Head of caudate nucleus (tissue), 42 donors: Measurements from ENCODE around the gene ACOT8.
"Not testable (repeated sequence)": the region's sequence is repeated elsewhere in the genome, so short reads cannot be mapped to it uniquely, and the experiment has no call there.

Experiments
- DNase-seq, 42 donors: peaks; one replicate each; pipeline versions ENCODE4 v3.0.0 to v3.0.0-alpha.2; 2020 to 2021; ENCODE audit warnings: mixed read lengths in 7 of 42
- intact Hi-C: fragments of 100-400 bp; cut with DNase I; formaldehyde crosslinking; loops from one replicate; pipeline ENCODE4 v1.15.0; 2022

ACOT8 gene

GRCh38 chr20:45857114-45857881, at the start of gene ACOT8, which contains the start of gene ZSWIM3:
Gene ACOT8, minus strand, starts transcription at chr20:45857392. Its CDS starts 77 bp downstream, at chr20:45857315.
Gene ZSWIM3, plus strand, starts transcription at chr20:45857614. Its CDS starts 212 bp downstream, at chr20:45857826.
- intact Hi-C loops: no loop called here
- DNase-seq: peak; percentile 79 to 100 (median 97)

- no peak for DNase-seq
- intact Hi-C loops: no loop called here
These were observed 48.4 kb upstream of the ACOT8 start for GRCh38 chr20:45905505-45906079.

GRCh38 chr20:45904583-45905504, 47.7 kb upstream of the ACOT8 start:
- intact Hi-C loops: no loop called here

DNA sequence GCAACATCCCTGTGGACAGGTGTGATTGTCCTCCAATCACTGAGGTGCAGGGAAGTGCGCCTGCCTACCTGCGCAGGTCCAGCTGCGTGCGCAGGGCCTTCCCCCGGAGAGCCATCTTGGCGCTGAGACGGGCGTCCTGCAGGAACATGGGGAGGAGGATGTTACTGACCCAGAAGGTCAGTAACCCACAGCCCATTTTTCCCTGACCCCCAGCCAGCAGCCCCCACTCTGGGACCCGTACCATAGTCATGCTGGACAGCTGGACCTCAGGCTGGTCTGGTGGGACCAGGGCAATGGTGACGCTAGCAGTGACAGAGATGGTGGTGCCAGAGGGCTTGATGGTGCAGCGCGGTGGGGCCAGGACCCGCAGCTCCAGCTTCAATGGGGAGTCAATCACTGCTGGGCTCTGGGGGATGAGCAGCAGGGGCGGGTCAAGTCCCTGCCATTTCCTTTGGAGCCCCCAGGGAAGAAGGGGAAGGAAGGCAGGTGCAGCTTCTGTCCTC, 45.1 kb upstream of the ACOT8 start:
- DNase-seq: no peak
- intact Hi-C loops: no loop called here

More at GRCh38 chr20:45904583-45905504, 47.7 kb upstream of the ACOT8 start:
- DNase-seq: no peak

DNA sequence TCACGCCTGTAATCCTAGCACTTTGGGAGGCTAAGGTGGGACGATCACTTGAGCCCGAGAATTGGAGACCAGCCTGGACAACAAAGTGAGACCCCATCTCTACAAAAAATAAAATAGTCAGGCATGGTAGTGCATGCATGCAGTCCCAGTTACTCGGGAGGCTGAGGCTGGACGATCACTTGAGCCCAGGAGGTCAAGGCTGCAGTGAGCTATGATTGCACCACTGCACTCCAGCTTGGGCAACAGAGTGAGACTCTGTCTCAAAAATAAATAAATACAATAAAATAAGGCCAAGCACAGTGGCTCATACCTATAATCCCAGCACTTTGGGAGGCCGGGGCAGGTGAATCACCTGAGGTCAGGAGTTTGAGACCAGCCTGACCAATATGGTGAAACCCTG, 44.1 kb upstream of the ACOT8 start:
- intact Hi-C loops, DNase-seq: not testable (repeated sequence)

DNA sequence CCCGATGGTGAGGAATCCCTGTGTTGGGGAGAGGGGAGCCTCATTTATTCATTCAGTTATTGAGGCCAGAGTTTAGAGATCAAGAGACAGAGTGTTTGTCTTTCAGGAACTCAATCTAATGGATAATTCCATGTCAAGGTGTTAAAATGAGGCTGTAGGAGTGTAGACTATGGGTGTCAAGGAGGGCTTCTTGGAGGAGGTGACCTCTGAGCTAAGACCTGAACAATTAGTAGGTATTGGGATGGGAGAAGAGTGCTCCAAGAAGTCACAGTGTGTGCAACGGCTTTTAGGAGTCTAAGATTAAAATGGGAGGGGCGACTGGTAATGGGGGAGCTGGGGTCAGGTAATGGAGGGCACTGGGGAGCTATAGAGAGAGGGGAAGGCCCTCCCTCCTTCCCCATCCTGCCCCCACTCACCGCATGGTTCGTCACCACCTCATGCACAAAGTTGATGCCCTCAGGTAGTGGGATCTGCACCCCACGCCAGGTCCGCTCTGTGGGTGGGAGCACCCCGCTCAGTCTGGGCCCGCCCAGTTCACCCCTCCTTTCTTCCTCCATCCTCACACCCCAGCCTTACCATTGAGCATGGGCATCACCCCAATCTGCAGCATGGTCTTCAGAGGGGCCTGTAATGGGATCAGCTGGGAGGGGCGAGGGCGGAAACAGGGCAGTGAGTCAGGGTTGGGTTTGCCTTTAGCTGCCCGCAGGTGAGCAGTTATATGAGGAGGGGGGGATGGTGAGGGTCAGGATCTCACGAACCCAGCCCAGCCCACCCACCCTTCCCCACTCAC, 42.0 kb upstream of the ACOT8 start:
- DNase-seq: no peak

GRCh38 chr20:45898285-45898684, 41.1 kb upstream of the ACOT8 start:
- no peak for DNase-seq
- intact Hi-C loops: no loop called here

More for the DNA sequence above, 42.0 kb upstream of the ACOT8 start:
- intact Hi-C loops: no loop called here

DNA sequence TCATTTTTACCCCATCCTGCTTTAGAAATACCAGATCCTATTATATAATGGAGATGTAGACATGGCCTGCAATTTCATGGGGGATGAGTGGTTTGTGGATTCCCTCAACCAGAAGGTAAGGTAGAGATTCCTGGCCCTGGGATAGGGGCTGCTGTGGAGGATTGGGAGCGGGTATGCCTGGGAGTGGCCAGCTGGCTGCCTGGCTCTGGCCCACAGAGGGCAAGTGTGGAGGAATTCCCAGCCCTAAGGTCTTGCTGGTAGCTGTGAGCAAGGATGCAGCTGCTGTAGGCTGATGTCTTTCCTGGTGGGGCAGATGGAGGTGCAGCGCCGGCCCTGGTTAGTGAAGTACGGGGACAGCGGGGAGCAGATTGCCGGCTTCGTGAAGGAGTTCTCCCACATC, 40.5 kb upstream of the ACOT8 start:
- intact Hi-C loops: no loop called here

GRCh38 chr20:45897289-45897688, 40.1 kb upstream of the ACOT8 start:
- intact Hi-C loops: no loop called here
- DNase-seq: no peak

More for the DNA sequence above, 40.5 kb upstream of the ACOT8 start:
- DNase-seq: no peak

GRCh38 chr20:45896641-45897161, 39.5 kb upstream of the ACOT8 start:
- DNase-seq: no peak
- intact Hi-C loops: no loop called here

GRCh38 chr20:45894797-45895196, 37.6 kb upstream of the ACOT8 start:
- DNase-seq: no peak
- intact Hi-C loops: no loop called here

- intact Hi-C loops: no loop called here
- no peak for DNase-seq
These were observed 36.6 kb upstream of the ACOT8 start for GRCh38 chr20:45893831-45894230.

DNA sequence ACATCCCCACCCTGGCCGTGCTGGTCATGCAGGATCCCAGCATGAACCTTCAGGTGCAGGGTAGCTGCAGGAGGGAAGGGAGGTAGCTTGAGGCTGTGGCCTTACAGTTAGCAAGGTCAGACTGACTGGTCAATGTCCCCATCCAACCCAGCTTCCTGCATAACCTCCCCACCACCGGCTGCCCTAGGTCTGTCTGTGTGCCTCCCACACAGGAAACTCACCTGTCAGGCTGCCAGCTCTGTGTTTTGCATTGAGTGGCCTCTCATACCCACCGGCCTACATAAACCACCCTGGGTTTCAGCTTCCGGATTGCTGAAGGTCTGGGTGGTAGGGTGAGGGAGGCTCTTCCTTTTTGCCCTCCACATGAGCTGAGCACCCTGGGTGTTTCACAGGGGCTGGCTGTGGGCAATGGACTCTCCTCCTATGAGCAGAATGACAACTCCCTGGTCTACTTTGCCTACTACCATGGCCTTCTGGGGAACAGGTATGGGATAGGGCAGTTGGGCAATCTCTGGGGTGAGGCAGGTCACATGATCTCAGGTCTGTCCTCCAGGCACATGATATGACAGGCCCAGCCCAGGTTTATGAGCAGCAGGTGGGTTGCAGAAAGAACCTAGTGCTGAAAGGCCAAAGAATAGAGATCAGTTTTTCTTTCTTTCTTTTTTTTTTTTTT, 35.8 kb upstream of the ACOT8 start:
- no peak for DNase-seq
- intact Hi-C loops: no loop called here

DNA sequence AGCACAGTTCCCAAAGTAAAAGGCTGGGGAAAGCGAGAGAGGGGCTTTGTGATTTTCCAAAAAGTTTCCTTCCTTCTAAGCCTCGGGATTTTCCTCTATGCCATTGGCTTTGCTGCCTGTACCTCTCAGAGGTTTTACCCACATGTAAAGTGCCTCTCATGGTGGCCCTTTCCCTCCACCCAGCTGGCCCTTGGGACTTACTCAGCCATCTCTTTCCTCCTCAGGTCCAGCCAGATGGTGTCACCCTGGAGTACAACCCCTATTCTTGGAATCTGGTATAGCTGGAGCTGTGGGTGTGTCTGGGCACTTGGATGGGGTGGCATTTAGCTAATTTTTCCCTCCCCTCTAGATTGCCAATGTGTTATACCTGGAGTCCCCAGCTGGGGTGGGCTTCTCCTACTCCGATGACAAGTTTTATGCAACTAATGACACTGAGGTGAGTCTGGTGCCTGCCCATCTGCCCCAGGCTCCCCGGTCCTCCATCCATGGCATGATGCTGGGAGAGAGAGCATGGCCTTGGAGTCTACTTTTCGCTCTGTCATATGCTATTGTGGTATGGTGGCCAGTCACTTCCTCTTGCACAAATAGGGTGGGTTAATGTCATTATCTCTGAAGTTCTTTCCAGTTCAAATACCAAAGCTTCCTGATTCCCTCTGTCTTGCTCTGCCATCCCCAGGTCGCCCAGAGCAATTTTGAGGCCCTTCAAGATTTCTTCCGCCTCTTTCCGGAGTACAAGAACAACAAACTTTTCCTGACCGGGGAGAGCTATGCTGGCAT, 35.0 kb upstream of the ACOT8 start:
- DNase-seq: peak in 10 of 42 donors; percentile 12 to 63 (median 32)
- intact Hi-C loops: no loop called here

GRCh38 chr20:45890985-45891983, 34.1 kb upstream of the ACOT8 start, which contains the start of the genes CTSA and NEURL2:
Gene CTSA, plus strand, starts transcription at chr20:45891335. Its CDS starts 234 bp downstream, at chr20:45891569.
Gene NEURL2, minus strand, starts transcription at chr20:45891208. Its CDS starts 217 bp downstream, at chr20:45890991.
- intact Hi-C loops: loop anchor here (2.0 kb wide), 1 partner anchor 44 kb away; the partner anchor contains the start of gene PCIF1
- DNase-seq: peak; percentile 89 to 98 (median 95)
